T47D (cell line): ENCODE measurements around the gene AP3B1.
A peak's percentile ranks its signal among the peaks of the same experiment; 100 is the strongest.

Experiments used
- DNase-seq, 2 experiments: peaks; one replicate each; pipeline versions ENCODE4 v3.0.0 to v3.0.0-alpha.2; 2011 to 2012; ENCODE audit warnings: low read depth in 1 of 2, low spot score in 1 of 2
- JUND ChIP-seq: IDR thresholded peaks from 2 replicates; pipeline ENCODE4 v1.6.1; 2012; ENCODE audit warnings: low read depth
- in situ Hi-C: cut with HindIII; loops from 2 replicates; pipeline ENCODE4 v1.10.0; 2016; ENCODE audit warnings: low sequenced_read_pairs, low pct_unique_long_range_greater_than_20kb

AP3B1 gene

GRCh38 chr5:78260771-78261170 is 33.7 kb downstream of the AP3B1 start:
- no peak for TF ChIP-seq JUND
- no peak for DNase-seq
- in situ Hi-C loops: no loop called here

DNA sequence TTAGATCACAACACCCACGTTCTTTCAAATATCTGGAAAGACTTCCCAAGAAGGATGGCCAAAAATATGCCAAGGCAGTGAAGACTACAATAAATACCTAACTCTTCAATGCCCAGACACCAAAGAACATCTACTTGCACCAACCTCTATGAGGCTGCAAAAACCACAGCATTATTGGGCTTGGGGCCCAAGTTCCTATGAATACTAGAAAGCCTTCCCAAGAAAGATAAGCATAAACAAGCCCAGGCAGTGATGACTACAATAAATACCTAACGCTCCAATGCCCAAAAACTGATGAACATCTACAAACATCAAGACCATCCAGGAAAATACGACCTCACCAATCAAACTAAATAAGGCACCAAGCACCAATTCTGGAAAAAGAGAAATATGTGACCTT is 41.3 kb downstream of the AP3B1 start:
- DNase-seq: no peak
- in situ Hi-C loops: no loop called here
- no peak for TF ChIP-seq JUND

DNA sequence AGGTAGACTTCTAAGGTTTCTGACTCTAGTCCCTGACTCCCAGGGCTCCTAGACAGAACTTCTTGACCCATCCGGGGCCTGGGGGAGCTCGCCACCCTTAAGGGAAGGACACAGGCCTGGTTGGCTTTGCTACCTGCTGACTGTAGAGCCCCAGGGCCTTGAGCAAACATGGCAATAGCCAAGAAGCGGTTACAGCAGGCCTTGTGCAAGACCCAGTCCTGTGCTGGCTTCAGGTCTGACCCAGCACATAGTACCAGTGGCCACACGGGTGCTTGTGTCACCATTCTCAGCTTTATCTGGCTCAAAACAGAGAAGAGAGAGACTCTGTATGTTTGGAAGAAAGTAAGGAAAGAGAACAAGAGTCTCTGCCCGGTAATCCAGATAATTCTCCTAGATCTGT is 41.8 kb downstream of the AP3B1 start:
- DNase-seq: peak in 1 of 2 experiments; percentile 11
- no peak for TF ChIP-seq JUND
- in situ Hi-C loops: no loop called here

DNA sequence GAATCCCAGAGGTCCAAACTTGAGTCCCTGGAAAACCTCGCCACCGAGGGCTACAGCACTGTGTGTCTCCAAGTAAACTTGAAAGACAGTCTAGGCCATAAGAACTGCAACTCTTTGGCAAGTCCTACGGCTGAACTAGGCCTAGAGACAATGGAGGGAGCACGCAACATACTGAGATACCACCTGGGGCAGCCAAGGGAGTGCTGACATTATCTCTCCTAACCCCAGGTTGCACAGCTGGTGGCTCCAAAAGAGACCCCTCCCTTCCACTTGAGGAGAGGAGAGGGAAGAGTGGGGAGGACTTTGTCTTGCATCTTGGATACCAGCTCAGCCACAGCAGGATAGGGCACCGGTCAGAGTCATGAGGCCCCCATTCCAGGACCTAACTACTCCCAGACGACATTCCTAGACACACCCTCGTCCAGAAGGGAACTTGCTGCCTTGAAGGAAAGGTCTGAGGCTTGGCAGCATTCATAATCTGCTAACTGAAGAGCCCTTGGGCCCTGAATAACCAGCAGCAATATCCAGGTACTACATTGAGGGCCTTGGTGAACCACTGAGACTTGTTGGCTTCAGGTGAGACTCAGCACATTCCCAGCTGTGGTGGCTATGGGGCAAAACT is 42.7 kb downstream of the AP3B1 start:
- DNase-seq: no peak
- in situ Hi-C loops: no loop called here
- TF ChIP-seq JUND: no peak

DNA sequence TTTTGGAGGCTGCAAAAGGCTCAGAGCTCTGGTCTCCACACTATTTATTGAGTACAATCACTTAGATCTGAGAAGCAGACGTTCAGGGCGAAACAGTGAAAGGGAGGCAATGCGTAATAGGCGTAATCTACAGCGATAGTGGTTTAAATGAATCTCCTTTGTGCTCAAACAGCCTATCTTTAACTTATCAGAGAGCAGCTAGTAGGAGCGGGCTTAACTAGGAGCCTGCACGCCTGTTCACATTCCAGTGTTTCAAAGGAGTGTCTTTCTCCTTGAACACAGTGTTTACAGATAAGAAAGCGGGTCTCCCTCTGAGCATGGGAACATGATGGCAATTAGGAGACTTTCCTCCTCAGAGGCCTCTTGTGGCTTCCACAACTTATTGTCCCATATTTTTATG is 49.4 kb downstream of the AP3B1 start:
- in situ Hi-C loops: no loop called here
- TF ChIP-seq JUND: no peak
- DNase-seq: no peak

- TF ChIP-seq JUND: no peak
- no peak for DNase-seq
- in situ Hi-C loops: no loop called here
These were observed 50.9 kb downstream of the AP3B1 start for GRCh38 chr5:78243639-78244038.

GRCh38 chr5:78243091-78243490 is 51.4 kb downstream of the AP3B1 start:
- DNase-seq: no peak
- in situ Hi-C loops: no loop called here
- TF ChIP-seq JUND: no peak

DNA sequence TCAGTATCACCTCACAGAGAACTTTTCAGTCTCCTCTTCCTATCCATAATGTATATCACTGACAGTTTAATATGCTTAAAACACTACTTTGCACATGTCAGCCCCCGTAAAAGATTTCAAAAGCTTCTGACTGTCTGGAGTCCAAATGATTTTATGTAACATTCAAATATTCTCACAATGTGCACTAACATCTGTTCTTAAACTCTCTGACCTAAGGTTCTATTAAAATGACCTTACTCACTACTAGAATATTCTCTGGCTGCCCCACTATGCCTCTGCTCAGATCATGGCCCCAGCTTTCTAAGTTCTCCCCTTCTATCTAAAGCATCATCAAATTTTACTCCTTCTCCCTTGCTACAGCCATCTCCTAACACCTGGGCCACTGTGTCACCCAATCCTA is 52.5 kb downstream of the AP3B1 start:
- no peak for DNase-seq
- TF ChIP-seq JUND: no peak
- in situ Hi-C loops: no loop called here

- no peak for TF ChIP-seq JUND
- DNase-seq: no peak
- in situ Hi-C loops: no loop called here
These were observed 56.6 kb downstream of the AP3B1 start for GRCh38 chr5:78237911-78238310.

DNA sequence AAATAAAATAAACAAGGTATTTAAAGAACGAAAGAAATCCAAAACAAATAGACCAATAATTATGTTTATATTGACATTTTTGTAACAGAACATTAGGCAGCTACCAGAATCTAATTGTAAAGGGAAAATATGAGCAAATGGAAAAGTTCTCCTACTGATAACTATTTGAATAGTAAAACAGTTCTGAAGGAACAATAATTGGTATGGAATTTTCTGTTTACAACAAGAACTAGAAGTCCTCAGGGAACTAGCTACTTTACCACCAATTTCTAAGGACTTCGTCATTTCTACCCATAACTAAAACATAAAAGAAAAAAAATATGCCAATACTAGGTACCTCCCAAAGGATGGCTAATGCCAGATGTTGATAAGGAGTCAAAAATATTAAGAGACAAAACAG is 58.5 kb downstream of the AP3B1 start:
- TF ChIP-seq JUND: no peak
- DNase-seq: no peak
- in situ Hi-C loops: no loop called here

DNA sequence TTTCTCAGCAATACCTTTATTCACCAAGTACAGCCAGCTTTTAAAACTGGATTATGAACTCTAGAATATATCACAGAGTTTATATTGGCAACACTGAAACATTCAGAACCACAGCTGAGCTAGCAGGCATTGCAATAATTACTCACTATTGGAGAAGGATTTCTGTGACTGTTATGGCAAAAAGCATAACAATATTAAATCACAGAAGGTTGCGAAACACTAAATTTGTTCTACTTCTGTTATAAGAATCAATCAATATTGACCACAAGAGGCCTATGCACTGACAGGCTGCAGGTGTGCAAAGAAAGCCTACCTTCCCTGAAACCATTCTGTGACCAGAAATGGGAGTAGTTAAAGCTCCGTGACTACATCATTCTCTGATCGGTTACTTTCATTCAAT is 59.2 kb downstream of the AP3B1 start:
- peak in 1 of 2 experiments; percentile 37 for DNase-seq
- no peak for TF ChIP-seq JUND
- in situ Hi-C loops: no loop called here

GRCh38 chr5:78234804-78235203 is 59.7 kb downstream of the AP3B1 start:
- in situ Hi-C loops: no loop called here
- TF ChIP-seq JUND: no peak
- no peak for DNase-seq

- DNase-seq: peak in 1 of 2 experiments; percentile 22
- TF ChIP-seq JUND: no peak
- in situ Hi-C loops: no loop called here
These were observed 62.3 kb downstream of the AP3B1 start for GRCh38 chr5:78232163-78232562.

- no peak for DNase-seq
- no peak for TF ChIP-seq JUND
- in situ Hi-C loops: no loop called here
These were observed 70.1 kb downstream of the AP3B1 start for GRCh38 chr5:78224358-78224757.

- no peak for TF ChIP-seq JUND
- peak; percentile 23 to 65 for DNase-seq
- in situ Hi-C loops: no loop called here
These were observed 72.5 kb downstream of the AP3B1 start for GRCh38 chr5:78221964-78222451.
